Placental epithelial cell (primary cell): ENCODE measurements around the gene AK4. TPM values are rescaled to one million over a fixed set of nuclear protein-coding genes. Genes with fewer than 3 reads are reported as not detected.

Experiments
- small RNA-seq: library from RNA; depleted of rRNA; stranded (forward); fragments of <200 nt; gene quantifications from one replicate; pipeline ENCODE3, GENCODE V24; 2012
- total RNA-seq: library from RNA; depleted of rRNA; stranded (reverse); fragments of >200 nt; gene quantifications from 2 replicates; pipeline ENCODE4 v1.2.3, GENCODE V29; 2012

AK4 gene
- 27.5 and 35.8 TPM in 2 replicates for total RNA-seq

GRCh38 chr1:65148178-65148547 lies at the start of gene AK4:
AK4 (plus strand) TSS chr1:65148203; CDS start chr1:65148408, 205 bp downstream.

Small RNAs within 50 kb of the gene (small RNA-seq; reads per million reads assigned to genes)
- gene RPS29P7: not detected

Other genes starting within 250 kb of the AK4 start
- 279 and 310 TPM in 2 replicates for gene JAK1, start 181.7 kb upstream of the AK4 start, total RNA-seq
- 2.4 and 6.2 TPM in 2 replicates for gene DNAJC6, start 161.3 kb downstream of the AK4 start, total RNA-seq